ENCODE measurements around the gene GATA5.

DNA sequence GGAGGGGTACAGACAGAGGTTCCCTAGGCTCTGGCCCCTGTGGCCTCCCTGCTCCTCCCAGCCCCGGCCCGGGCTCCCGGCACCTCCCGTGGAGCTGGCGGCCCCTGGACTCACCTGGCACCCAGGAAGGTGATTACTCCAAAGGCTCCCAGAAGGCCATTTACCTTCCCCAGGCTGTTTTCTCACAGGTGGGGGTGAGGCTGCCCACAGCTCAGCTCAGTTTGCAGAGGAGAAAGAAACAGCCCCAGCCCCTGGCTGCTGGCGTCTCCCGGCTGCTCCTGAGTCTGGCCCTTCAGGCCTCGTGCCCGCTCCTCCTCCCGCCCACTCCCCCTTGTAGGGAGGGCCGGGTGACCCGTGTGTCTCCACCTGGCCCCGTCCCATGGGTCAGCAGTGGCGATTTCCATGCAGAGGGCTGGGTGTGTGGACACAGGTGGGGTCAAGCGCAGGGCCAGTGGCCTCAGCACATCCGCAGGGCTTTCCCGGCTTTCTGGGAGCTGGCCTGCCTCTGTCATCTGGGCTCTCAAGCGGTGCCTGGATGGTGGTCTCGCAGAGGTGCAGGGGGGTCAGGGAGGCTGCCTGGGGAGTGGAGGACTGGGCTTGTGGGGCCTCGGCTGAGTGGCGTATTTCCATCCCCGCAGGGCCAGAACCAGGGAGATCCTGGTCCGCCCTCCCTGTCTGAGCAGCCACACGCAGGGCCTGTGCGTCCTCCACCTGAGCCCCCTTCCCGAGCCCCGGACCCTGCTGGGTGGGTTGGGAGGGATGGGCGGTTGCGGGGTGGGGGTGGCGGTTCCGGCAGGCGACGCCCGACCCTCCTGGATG, 20.2 kb upstream of the GATA5 start:
- TF ChIP-seq, protein P1, sequence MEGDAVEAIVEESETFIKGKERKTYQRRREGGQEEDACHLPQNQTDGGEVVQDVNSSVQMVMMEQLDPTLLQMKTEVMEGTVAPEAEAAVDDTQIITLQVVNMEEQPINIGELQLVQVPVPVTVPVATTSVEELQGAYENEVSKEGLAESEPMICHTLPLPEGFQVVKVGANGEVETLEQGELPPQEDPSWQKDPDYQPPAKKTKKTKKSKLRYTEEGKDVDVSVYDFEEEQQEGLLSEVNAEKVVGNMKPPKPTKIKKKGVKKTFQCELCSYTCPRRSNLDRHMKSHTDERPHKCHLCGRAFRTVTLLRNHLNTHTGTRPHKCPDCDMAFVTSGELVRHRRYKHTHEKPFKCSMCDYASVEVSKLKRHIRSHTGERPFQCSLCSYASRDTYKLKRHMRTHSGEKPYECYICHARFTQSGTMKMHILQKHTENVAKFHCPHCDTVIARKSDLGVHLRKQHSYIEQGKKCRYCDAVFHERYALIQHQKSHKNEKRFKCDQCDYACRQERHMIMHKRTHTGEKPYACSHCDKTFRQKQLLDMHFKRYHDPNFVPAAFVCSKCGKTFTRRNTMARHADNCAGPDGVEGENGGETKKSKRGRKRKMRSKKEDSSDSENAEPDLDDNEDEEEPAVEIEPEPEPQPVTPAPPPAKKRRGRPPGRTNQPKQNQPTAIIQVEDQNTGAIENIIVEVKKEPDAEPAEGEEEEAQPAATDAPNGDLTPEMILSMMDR (IDR thresholded peaks at IDR 0.05) = no peak
- TF ChIP-seq POLR2AphosphoS5 (IDR thresholded peaks at IDR 0.05) = no peak
- no peak for TF ChIP-seq POLR2A (IDR thresholded peaks at IDR 0.05)
